ENCODE results near the gene SARDH. TPM values are rescaled to one million over a fixed set of nuclear protein-coding genes. Genes with fewer than 3 reads are reported as not detected.

Gene SARDH
- total RNA-seq, 1 experiment from 2014 or later = 5.3 TPM

DNA sequence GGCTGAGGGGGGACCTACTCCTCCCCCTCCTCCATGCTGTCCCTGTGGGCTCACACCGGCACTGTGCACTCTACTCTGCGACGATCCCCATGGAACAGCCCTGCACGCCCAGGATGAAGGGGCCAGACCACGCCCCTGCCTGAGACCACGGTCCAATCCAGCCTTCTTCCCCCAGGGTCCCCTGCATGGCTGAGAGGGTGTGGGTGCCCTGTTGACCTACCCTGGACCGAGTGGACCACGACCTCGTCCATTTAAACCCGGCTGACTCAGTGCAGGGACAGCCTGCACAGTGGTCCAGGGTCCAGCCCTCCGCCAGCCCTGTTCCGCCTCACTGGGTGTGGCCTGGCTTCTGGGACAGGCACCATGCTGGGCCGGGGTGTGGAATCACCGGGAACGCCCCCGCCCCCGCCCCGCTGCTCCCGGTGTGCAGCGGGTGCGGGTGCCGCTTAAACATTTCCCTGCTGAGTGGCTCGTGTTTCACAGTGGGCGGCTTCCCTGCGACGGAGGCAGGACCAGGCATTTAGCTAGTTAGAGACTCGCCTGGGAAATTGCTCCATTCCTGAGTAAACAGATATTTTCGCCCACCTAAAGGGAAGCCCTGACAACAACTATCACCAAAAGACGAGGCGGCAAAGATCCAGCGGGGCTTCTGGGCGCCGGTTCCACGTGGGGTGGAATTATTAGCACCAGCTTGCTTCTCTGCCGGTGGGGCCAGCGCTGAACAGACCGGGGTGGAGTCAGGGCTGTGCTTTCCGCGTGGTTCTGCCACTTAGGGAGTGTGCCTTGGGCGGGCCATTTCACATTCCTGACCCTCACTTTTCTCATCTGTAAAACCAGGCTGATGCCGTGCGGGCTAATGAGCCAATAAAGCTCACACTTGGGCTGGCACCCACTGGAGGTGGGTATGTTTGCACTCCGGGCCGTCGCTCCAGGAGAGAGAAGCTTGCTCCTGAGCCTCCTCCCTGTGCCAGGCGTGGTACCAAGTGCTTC lies 79.4 kb downstream of the SARDH start:
- no peak for DNase-seq
- no peaks in the 10 kb centered on the region for H3K9me3 Mint-ChIP-seq
- H2AFZ ChIP-seq (ENCODE audit: low read length) = no peak overlapping the region

More for the DNA sequence above, 79.4 kb downstream of the SARDH start:
- Histone ChIP-seq H2BK5ac (ENCODE audit: insufficient read length, low read length) (no peak overlapping the region), H3K23me2 (ENCODE audit: insufficient read length, low read depth, low read length, poor library complexity, severe bottlenecking) (no peaks in the 10 kb centered on the region), H3K56ac (ENCODE audit: insufficient read length, low read depth, low read length) (no peak overlapping the region), H3T11ph (ENCODE audit: low read length) (no peak overlapping the region), H4K8ac (replicated peaks; ENCODE audit: insufficient read length, low read depth, low read length) (no peak overlapping the region), H3K27ac (ENCODE audit: insufficient read length, low read depth, low read length) (no peak overlapping the region), H2AK5ac (ENCODE audit: insufficient read length, low read length) (no peak overlapping the region), H4K5ac (ENCODE audit: insufficient read length, low read depth, low read length) (no peak overlapping the region), H3K4ac (ENCODE audit: low read depth, low read length) (no peak overlapping the region), H3K4me1 (ENCODE audit: insufficient read depth, low read length) (no peaks in the 10 kb centered on the region; the same call in 1 of the 2 replicates), H3K9me3 (ENCODE audit: control insufficient read depth, low read depth, low read length) (no peaks in the 10 kb centered on the region), H2BK20ac (ENCODE audit: low read depth, low read length, poor library complexity, severe bottlenecking) (no peak overlapping the region), H2BK15ac (ENCODE audit: low read depth, low read length) (no peak overlapping the region), H3K79me1 (ENCODE audit: insufficient read depth, low read depth, low read length, poor library complexity, severe bottlenecking) (no peaks in the 10 kb centered on the region), H4K20me1 (ENCODE audit: control insufficient read depth, insufficient read depth, insufficient read length) (no peaks in the 10 kb centered on the region), H4K91ac (ENCODE audit: insufficient read length, low read depth, low read length) (no peak overlapping the region), H3K18ac (ENCODE audit: insufficient read length, low read depth, low read length) (no peak overlapping the region), H3K23ac (ENCODE audit: insufficient read length, low read depth, low read length) (no peak overlapping the region), H3K27me3 (ENCODE audit: insufficient read depth, low read length) (no peaks in the 10 kb centered on the region; the same call in 1 of the 2 replicates), H3K9ac (ENCODE audit: extremely low read depth, insufficient read length, low read length) (no peak overlapping the region), H2BK120ac (ENCODE audit: low read depth, low read length, poor library complexity, severe bottlenecking) (no peak overlapping the region), H2BK12ac (ENCODE audit: insufficient read length, low read depth, low read length) (no peak overlapping the region), H3K14ac (ENCODE audit: insufficient read depth, low read length) (no peak overlapping the region), H3K79me2 (ENCODE audit: insufficient read depth, low read length) (no peaks in the 10 kb centered on the region), H3K4me2 (ENCODE audit: insufficient read depth, insufficient read length, low read length) (no peak overlapping the region)
- no CpG with 5 or more reads among the region's 46 CpGs for WGBS (ENCODE audit: extremely low coverage, insufficient read length, low lambda C conversion rate)
- H3K36me3 Mint-ChIP-seq (ENCODE audit: insufficient read depth in 1 of 3, low read depth in 3 of 3) = no peaks in the 10 kb centered on the region
- H3K27me3 Mint-ChIP-seq (ENCODE audit: low read depth) = peaks cover 86% of the 10 kb centered on the region
- TF ChIP-seq, protein P1, sequence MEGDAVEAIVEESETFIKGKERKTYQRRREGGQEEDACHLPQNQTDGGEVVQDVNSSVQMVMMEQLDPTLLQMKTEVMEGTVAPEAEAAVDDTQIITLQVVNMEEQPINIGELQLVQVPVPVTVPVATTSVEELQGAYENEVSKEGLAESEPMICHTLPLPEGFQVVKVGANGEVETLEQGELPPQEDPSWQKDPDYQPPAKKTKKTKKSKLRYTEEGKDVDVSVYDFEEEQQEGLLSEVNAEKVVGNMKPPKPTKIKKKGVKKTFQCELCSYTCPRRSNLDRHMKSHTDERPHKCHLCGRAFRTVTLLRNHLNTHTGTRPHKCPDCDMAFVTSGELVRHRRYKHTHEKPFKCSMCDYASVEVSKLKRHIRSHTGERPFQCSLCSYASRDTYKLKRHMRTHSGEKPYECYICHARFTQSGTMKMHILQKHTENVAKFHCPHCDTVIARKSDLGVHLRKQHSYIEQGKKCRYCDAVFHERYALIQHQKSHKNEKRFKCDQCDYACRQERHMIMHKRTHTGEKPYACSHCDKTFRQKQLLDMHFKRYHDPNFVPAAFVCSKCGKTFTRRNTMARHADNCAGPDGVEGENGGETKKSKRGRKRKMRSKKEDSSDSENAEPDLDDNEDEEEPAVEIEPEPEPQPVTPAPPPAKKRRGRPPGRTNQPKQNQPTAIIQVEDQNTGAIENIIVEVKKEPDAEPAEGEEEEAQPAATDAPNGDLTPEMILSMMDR (conservative IDR thresholded peaks at IDR 0.05) = no peak
- peak overlapping the region; percentile 2 to 26; a peak in 2 of 5 replicates for H3K4me3 Mint-ChIP-seq
- H3K27ac Mint-ChIP-seq = no peak overlapping the region
- H3K4me1 Mint-ChIP-seq = peaks cover 15 to 46% of the 10 kb centered on the region in 2 experiments

Measured in H9 (cell line).